K562 (cell line): ENCODE data around the gene DHCR7. TPM values are rescaled to one million over a fixed set of nuclear protein-coding genes. Genes with fewer than 3 reads are reported as not detected.
A peak's percentile ranks its signal among the peaks of the same experiment; 100 is the strongest.

Experiments used
- ATAC-seq: fragments of 200-7000 bp; cut with Tn5 transposase; 3 replicates; pipeline ENCODE4 v1.9.1; 2020; ENCODE audit warnings: moderate library complexity
- BruUV-seq: library from RNA; stranded (reverse); fragments of 400-500 nt; replicated peaks from 2 replicates; lab custom pipeline; 2021; lab: Mats Ljungman, UMichigan
- CTCF ChIA-PET: fragments of 300-600 bp; formaldehyde crosslinking; extraction: SDS; loops from one replicate; lab custom pipeline; 2021; ENCODE audit warnings: low intra/inter-chr PET ratio; lab: Yijun Ruan, JAX
- POLR2A ChIA-PET: fragments of 300-600, 350-650 bp; sonication (Branson Sonifier 250); formaldehyde crosslinking; extraction: SDS; loops from one replicate; lab custom pipeline; 2021; ENCODE audit warnings: antibody characterized with exemption, inconsistent platforms; lab: Yijun Ruan, JAX
- DNase-seq, 4 experiments: peaks; one replicate each; pipeline versions ENCODE4 v3.0.0 to v3.0.0-alpha.2; 2011 to 2018; ENCODE audit warnings: low spot score in 3 of 4, mixed read lengths in 3 of 4; ENCODE audit errors: extremely low read depth in 1 of 4
- FAIRE-seq: peaks from 2 replicates; lab custom pipeline; 2011; peaks lifted over from hg19 to GRCh38; lab: Jason Lieb, UNC
- H2AFZ ChIP-seq: 2 replicates; pipeline ENCODE4 v1.6.0; 2011; ENCODE audit warnings: low read depth, low read length, control low read depth, inconsistent platforms
- H3K27ac ChIP-seq: fragments of 200-600 bp; 3 replicates; pipeline ENCODE4 v1.8.0; 2011; ENCODE audit warnings: low read depth, mild to moderate bottlenecking, control low read depth, inconsistent platforms, low read length, moderate library complexity, mixed read lengths; ENCODE audit errors: extremely low read depth
- H3K27me3 ChIP-seq, 2 experiments: fragments of 300-600 bp in 1 of 2; 2 replicates in 1 of 2; 3 replicates in 1 of 2; pipeline versions ENCODE4 v1.6.0 to v1.8.0; 2011; ENCODE audit warnings: inconsistent platforms in 2 of 2, low read length in 2 of 2, mild to moderate bottlenecking in 1 of 2, mixed read lengths in 1 of 2, moderate library complexity in 1 of 2; ENCODE audit not compliant: control insufficient read depth in 2 of 2, insufficient read depth in 2 of 2
- H3K36me3 ChIP-seq: fragments of 300-600 bp; 3 replicates; pipeline ENCODE4 v1.8.0; 2011; ENCODE audit warnings: mild to moderate bottlenecking, low read length, inconsistent platforms; ENCODE audit not compliant: control insufficient read depth, insufficient read depth
- H3K4me1 ChIP-seq, 2 experiments: fragments of 200-600 bp in 1 of 2; replicated peaks in 1 of 2; 2 replicates in 1 of 2; 3 replicates in 1 of 2; pipeline versions ENCODE4 v1.5.1 to v1.8.0; 2011; ENCODE audit warnings: inconsistent platforms in 2 of 2, low read length in 2 of 2, mild to moderate bottlenecking in 1 of 2, mixed read lengths in 1 of 2, moderate library complexity in 1 of 2; ENCODE audit not compliant: control insufficient read depth in 2 of 2, insufficient read depth in 2 of 2
- H3K4me2 ChIP-seq: 2 replicates; pipeline ENCODE4 v1.6.1; 2011; ENCODE audit warnings: low read length, control low read depth, inconsistent platforms, mixed read lengths; ENCODE audit not compliant: insufficient read depth
- H3K4me3 ChIP-seq: fragments of 200-600 bp; sonication (generic), shearing (Covaris generic); 2 replicates; pipeline ENCODE4 v1.5.1; 2016; ENCODE audit warnings: control low read depth, inconsistent platforms
- H3K79me2 ChIP-seq: fragments of 200-600 bp; 3 replicates; pipeline ENCODE4 v1.8.0; 2011; ENCODE audit warnings: low read length, inconsistent platforms; ENCODE audit not compliant: control insufficient read depth, insufficient read depth
- H3K9ac ChIP-seq, 2 experiments: 2 replicates each; pipeline versions ENCODE4 v1.6.0 to v1.6.1; 2011; ENCODE audit warnings: low read depth in 2 of 2, low read length in 2 of 2, control low read depth in 1 of 2, inconsistent platforms in 1 of 2, mild to moderate bottlenecking in 1 of 2, mixed read lengths in 1 of 2; ENCODE audit not compliant: insufficient read depth in 1 of 2
- H3K9me1 ChIP-seq: one replicate; pipeline ENCODE4 v1.6.0; 2011; ENCODE audit warnings: inconsistent platforms, mild to moderate bottlenecking, low read length, moderate library complexity; ENCODE audit not compliant: control insufficient read depth, insufficient read depth
- H3K9me3 ChIP-seq: replicated peaks from 2 replicates; pipeline ENCODE4 v1.5.1; 2011; ENCODE audit warnings: low read depth, low read length, inconsistent platforms; ENCODE audit not compliant: control insufficient read depth, insufficient read depth
- H4K20me1 ChIP-seq: replicated peaks from 2 replicates; pipeline ENCODE4 v1.6.1; 2011; ENCODE audit warnings: low read length, inconsistent platforms, mixed read lengths; ENCODE audit not compliant: control insufficient read depth, insufficient read depth
- BCOR ChIP-seq: fragments of 450-650 bp; IDR thresholded peaks from 2 replicates; pipeline ENCODE4 v1.6.1; 2016
- KDM5B ChIP-seq: fragments of 200-600 bp; sonication (generic); IDR thresholded peaks from 2 replicates; pipeline ENCODE4 v1.6.1; 2012; ENCODE audit warnings: low read depth, mild to moderate bottlenecking, moderate library complexity, low read length, control low read depth, inconsistent platforms; ENCODE audit not compliant: insufficient replicate concordance
- MAFF ChIP-seq: IDR thresholded peaks from 2 replicates; pipeline ENCODE4 v1.6.1; 2012; ENCODE audit warnings: low read length, improper control_type of control experiment
- MAFK ChIP-seq: IDR thresholded peaks from 2 replicates; pipeline ENCODE4 v1.6.1; 2011; ENCODE audit warnings: low read length, improper control_type of control experiment
- PHB ChIP-seq: fragments of 250-450 bp; sonication (Bioruptor Pico); IDR thresholded peaks from 2 replicates; pipeline ENCODE4 v1.5.0; 2021
- SLC30A9 ChIP-seq: fragments of 250-450 bp; sonication (Bioruptor Pico); IDR thresholded peaks from 2 replicates; pipeline ENCODE4 v1.8.0; 2022; ENCODE audit warnings: mild to moderate bottlenecking, moderate library complexity
- XRCC3 ChIP-seq: fragments of 450-650 bp; IDR thresholded peaks from 2 replicates; pipeline ENCODE4 v1.6.1; 2017; ENCODE audit warnings: mild to moderate bottlenecking, moderate library complexity
- ZBTB1 ChIP-seq: sonication (generic); formaldehyde crosslinking; IDR thresholded peaks from 2 replicates; pipeline ENCODE4 v1.8.1; 2023; ENCODE audit warnings: missing genetic modification reagents, low read depth, mild to moderate bottlenecking, borderline replicate concordance
- ZNF239 ChIP-seq: fragments of 250-450 bp; sonication (Bioruptor Pico); IDR thresholded peaks from 2 replicates; pipeline ENCODE4 v1.4.0; 2020; ENCODE audit warnings: mild to moderate bottlenecking
- ZNF444 ChIP-seq: fragments of 250-450 bp; sonication (Bioruptor Pico); IDR thresholded peaks from 2 replicates; pipeline ENCODE4 v1.4.0; 2020; ENCODE audit warnings: mild to moderate bottlenecking, moderate library complexity
- ZNF76 ChIP-seq: fragments of 250-450 bp; sonication (Bioruptor Pico); IDR thresholded peaks from 2 replicates; pipeline ENCODE4 v1.4.0; 2020; ENCODE audit warnings: mild to moderate bottlenecking, moderate library complexity, borderline replicate concordance
- WGBS: fragments of 100-300 bp; shearing (Covaris generic); methylation state at CpG from one replicate; pipeline ENCODE4 v1.1.6; 2016; ENCODE audit warnings: low coverage, mixed read lengths; ENCODE audit not compliant: insufficient coverage; ENCODE audit errors: missing lambda C conversion rate; 5-methylcytosine and 5-hydroxymethylcytosine counted together
- in situ Hi-C: fragments of 300-500 bp; cut with MboI; formaldehyde crosslinking; loops from 4 replicates; pipeline ENCODE4 v1.15.0; 2018; ENCODE audit warnings: inconsistent platforms, mixed read lengths
- intact Hi-C: fragments of 100-400 bp; cut with micrococcal nuclease; formaldehyde crosslinking; loops from 2 replicates; pipeline ENCODE4 v1.14.2; 2022
- polyA plus RNA-seq, 8 experiments: library from polyadenylated mRNA; depleted of rRNA in 4 of 8; stranded (reverse) in 5 of 8; unstranded in 3 of 8; fragments of >200 nt; fragmentation: Nextera tagmentation in 2 of 8; fragmentation: Illumina TruSeq in 1 of 8; extraction: Ambion mirVana in 2 of 8; extraction: Trizol in 1 of 8; gene quantifications; 2 replicates each; pipeline versions ENCODE4 v1.2.1 to v1.2.3, GENCODE V29; 2011 to 2014; ENCODE audit warnings: inconsistent platforms in 1 of 8, missing spikeins in 1 of 8
- total RNA-seq, 7 experiments: library from RNA; depleted of rRNA in 6 of 7; stranded (reverse); fragments of >200 nt in 6 of 7; fragmentation: Illumina TruSeq in 2 of 7; extraction: Trizol in 2 of 7; gene quantifications; 2 replicates each; pipeline versions ENCODE4 v1.2.1 to v1.2.3, GENCODE V29; 2011 to 2021; ENCODE audit warnings: low replicate concordance in 1 of 7
- TF ChIP-seq, protein P1 (sequence below): fragments of 450-650 bp; IDR thresholded peaks from 2 replicates; pipeline ENCODE4 v1.6.1; 2016
- TF ChIP-seq, protein P2 (sequence below): fragments of 150-350 bp; IDR thresholded peaks from 2 replicates; pipeline ENCODE4 v1.6.1; 2014; ENCODE audit warnings: low read depth, mild to moderate bottlenecking, low read length, borderline replicate concordance
- TF ChIP-seq, protein P3 (sequence below): fragments of 250-450 bp; sonication (Bioruptor Pico); IDR thresholded peaks from 2 replicates; pipeline ENCODE4 v1.5.1; 2021; ENCODE audit warnings: mild to moderate bottlenecking

The DHCR7 gene
- total and polyA plus RNA-seq, 9 of the 15 experiments (the other 6 are each of a cell fraction or from before 2014, with no cell fraction given) = 8.4 to 192 (median 82.4) TPM

DNA sequence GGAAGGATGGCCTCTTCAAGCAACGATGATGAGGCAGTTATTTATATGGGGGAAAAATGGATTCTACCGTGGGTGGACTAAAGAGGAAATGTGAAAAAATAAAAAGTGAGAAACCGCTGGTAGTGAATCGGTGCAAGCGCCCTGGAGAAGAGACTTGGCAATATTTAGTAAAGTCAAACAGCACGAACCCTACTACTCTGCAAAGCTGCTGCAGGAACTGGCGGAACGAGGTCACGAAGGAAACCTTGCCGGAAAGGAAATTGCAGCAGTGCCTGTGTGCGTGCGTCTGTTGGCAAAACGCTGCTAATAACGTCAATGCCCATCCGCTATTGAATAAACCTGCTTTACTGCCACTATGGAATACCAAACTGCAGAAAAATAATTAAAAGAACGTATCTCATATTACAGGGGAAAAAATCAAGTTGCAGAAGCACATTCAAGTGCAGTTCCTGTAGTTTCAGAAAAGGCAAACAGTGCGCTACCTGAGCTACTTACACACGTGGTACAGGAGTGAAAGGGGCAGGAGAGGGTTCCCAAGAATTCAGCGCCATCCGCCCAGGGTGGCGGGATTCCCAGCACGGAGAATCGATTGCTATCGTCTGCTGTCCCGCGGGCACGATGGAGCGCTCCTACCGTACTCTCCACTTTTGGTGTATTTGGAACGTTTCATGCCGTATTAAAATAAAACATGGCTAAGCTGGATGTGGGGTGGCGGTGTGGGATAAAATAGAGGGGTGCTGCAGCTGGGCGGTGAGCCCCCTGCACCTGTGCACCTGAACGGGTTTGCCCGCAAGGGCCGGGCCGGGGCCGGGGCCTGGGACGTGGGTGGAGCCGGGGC lies 4.2 kb upstream of the DHCR7 start (continued):
- TF ChIP-seq KDM5B = peak; percentile 32

DNA sequence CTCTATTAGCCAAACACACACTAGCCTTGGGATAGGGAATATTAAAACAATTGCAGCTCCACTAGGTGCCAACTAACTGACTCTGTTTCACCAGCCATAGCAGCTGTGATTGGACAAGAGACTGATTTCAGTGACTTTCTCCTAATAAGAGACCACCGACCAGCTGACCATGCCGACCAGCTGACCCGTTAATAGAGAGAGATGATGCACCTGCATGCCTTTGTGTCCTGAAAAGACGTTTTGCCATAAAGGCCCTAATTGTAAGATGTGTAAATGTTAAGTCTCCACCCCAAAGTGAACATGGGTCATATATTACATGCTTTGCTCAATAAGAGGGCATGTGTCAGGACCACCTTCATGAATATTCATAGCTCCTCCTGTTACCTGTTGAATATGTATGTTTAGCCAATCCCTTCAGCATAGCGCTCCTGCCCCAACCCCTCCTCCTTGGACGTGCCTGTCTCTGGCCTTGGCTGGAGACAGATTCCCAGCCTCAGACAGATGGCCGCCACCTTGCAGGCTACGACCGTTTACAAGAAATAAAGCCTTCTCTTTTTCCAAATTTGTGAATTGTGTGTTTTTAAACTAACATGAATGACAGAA lies 3.5 kb upstream of the DHCR7 start:
- ATAC-seq (peak; percentile 46), FAIRE-seq (peak; percentile 95), DNase-seq (peak in 2 of 4 experiments; percentile 37 to 72)
- 34% methylated on average over 9 of the region's 9 CpGs for WGBS
- no peak overlapping the region for H2AFZ ChIP-seq
- peaks cover under 1% of the 10 kb centered on the region for H3K9me1 ChIP-seq
- H3K27ac ChIP-seq = no peak overlapping the region
- no TSS peak for BruUV-seq
- peaks cover 69% of the 10 kb centered on the region for H3K79me2 ChIP-seq
- H3K4me2 ChIP-seq = peak overlapping the region; percentile 80
- intact Hi-C loops (no loop called here), in situ Hi-C loops (no loop called here)
- ChIA-PET POLR2A (interaction anchor here (0.7 to 1.6 kb wide), 2 partner anchors 8 to 9 kb away, joined by 4 to 5 read pairs; no protein-coding TSS in a partner anchor), CTCF (no interaction called here)
- H4K20me1 ChIP-seq = no peaks in the 10 kb centered on the region
- no peaks in the 10 kb centered on the region for H3K27me3 ChIP-seq
- H3K9ac ChIP-seq = no peak overlapping the region; a peak in 1 of 4 replicates
- H3K36me3 ChIP-seq = peaks cover 35% of the 10 kb centered on the region
- H3K4me3 ChIP-seq = no peak overlapping the region
- H3K9me3 ChIP-seq = no peaks in the 10 kb centered on the region
- peaks cover 11 to 43% of the 10 kb centered on the region in 2 experiments; a peak in 4 of 5 replicates for H3K4me1 ChIP-seq
- TF ChIP-seq, protein P1, sequence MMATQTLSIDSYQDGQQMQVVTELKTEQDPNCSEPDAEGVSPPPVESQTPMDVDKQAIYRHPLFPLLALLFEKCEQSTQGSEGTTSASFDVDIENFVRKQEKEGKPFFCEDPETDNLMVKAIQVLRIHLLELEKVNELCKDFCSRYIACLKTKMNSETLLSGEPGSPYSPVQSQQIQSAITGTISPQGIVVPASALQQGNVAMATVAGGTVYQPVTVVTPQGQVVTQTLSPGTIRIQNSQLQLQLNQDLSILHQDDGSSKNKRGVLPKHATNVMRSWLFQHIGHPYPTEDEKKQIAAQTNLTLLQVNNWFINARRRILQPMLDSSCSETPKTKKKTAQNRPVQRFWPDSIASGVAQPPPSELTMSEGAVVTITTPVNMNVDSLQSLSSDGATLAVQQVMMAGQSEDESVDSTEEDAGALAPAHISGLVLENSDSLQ = peak; percentile 76
- TF ChIP-seq MAFK (0 out of 2 replicates have a peak, but pooled peaks have one; percentile 6), MAFF (no peak), SLC30A9 (no peak), PHB (CRISPR knock-in tag) (no peak), BCOR (no peak), ZBTB1 (CRISPR knock-in tag) (no peak), ZNF76 (CRISPR knock-in tag) (no peak), ZNF239 (CRISPR knock-in tag) (no peak), ZNF444 (CRISPR knock-in tag) (no peak), XRCC3 (no peak)
- TF ChIP-seq, protein P2, sequence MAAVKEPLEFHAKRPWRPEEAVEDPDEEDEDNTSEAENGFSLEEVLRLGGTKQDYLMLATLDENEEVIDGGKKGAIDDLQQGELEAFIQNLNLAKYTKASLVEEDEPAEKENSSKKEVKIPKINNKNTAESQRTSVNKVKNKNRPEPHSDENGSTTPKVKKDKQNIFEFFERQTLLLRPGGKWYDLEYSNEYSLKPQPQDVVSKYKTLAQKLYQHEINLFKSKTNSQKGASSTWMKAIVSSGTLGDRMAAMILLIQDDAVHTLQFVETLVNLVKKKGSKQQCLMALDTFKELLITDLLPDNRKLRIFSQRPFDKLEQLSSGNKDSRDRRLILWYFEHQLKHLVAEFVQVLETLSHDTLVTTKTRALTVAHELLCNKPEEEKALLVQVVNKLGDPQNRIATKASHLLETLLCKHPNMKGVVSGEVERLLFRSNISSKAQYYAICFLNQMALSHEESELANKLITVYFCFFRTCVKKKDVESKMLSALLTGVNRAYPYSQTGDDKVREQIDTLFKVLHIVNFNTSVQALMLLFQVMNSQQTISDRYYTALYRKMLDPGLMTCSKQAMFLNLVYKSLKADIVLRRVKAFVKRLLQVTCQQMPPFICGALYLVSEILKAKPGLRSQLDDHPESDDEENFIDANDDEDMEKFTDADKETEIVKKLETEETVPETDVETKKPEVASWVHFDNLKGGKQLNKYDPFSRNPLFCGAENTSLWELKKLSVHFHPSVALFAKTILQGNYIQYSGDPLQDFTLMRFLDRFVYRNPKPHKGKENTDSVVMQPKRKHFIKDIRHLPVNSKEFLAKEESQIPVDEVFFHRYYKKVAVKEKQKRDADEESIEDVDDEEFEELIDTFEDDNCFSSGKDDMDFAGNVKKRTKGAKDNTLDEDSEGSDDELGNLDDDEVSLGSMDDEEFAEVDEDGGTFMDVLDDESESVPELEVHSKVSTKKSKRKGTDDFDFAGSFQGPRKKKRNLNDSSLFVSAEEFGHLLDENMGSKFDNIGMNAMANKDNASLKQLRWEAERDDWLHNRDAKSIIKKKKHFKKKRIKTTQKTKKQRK = peak; percentile 47; the same call in 1 of the 2 replicates
- TF ChIP-seq, protein P3, sequence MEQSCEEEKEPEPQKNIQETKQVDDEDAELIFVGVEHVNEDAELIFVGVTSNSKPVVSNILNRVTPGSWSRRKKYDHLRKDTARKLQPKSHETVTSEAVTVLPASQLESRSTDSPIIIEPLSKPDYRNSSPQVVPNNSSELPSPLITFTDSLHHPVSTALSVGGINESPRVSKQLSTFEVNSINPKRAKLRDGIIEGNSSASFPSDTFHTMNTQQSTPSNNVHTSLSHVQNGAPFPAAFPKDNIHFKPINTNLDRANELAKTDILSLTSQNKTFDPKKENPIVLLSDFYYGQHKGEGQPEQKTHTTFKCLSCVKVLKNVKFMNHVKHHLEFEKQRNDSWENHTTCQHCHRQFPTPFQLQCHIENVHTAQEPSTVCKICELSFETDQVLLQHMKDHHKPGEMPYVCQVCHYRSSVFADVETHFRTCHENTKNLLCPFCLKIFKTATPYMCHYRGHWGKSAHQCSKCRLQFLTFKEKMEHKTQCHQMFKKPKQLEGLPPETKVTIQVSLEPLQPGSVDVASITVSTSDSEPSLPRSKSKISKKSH (CRISPR knock-in tag) = no peak
